Measurements from ENCODE around the gene CCDC137.

The CCDC137 gene

GRCh38 chr17:81683584-81684441 is 17.3 kb downstream of the CCDC137 start, which contains the start of the genes ARL16 and HGS:
Gene ARL16, minus strand, starts transcription at chr17:81683797. Its CDS starts 44 bp downstream, at chr17:81683753.
Gene HGS, plus strand, starts transcription at chr17:81684011. Its CDS starts 56 bp downstream, at chr17:81684067.
- peak; percentile 95 to 98 (median 96) for DNase-seq

GRCh38 chr17:81684442-81684911 is 17.9 kb downstream of the CCDC137 start:
- DNase-seq: no peak

GRCh38 chr17:81685108-81685507 is 18.6 kb downstream of the CCDC137 start:
- no peak for DNase-seq

- no peak for DNase-seq
Measured at GRCh38 chr17:81686614-81687013, 20.1 kb downstream of the CCDC137 start.

- DNase-seq: no peak
Measured at GRCh38 chr17:81687770-81688541, 21.4 kb downstream of the CCDC137 start.

GRCh38 chr17:81688616-81689015 is 22.1 kb downstream of the CCDC137 start:
- DNase-seq: no peak

- DNase-seq: no peak
Measured at GRCh38 chr17:81690066-81690465, 23.5 kb downstream of the CCDC137 start.

- no peak for DNase-seq
Measured at GRCh38 chr17:81690549-81690948, 24.0 kb downstream of the CCDC137 start.

- DNase-seq: no peak
Measured at GRCh38 chr17:81691196-81691595, 24.7 kb downstream of the CCDC137 start.

GRCh38 chr17:81691608-81692007 is 25.1 kb downstream of the CCDC137 start:
- no peak for DNase-seq

- DNase-seq: no peak
Measured at GRCh38 chr17:81693509-81694210, 27.1 kb downstream of the CCDC137 start.

- DNase-seq: no peak
Measured at GRCh38 chr17:81694810-81695209, 28.3 kb downstream of the CCDC137 start.

- DNase-seq: no peak
Measured at GRCh38 chr17:81695211-81695610, 28.7 kb downstream of the CCDC137 start.

- DNase-seq: no peak
Measured at GRCh38 chr17:81695801-81696200, 29.3 kb downstream of the CCDC137 start.

- DNase-seq: no peak
Measured at GRCh38 chr17:81696218-81696941, 29.8 kb downstream of the CCDC137 start.

GRCh38 chr17:81697261-81698044 is 30.9 kb downstream of the CCDC137 start:
- no peak for DNase-seq

- no peak for DNase-seq
Measured at GRCh38 chr17:81700353-81701287, 34.1 kb downstream of the CCDC137 start.

GRCh38 chr17:81701288-81702071 is 34.9 kb downstream of the CCDC137 start:
- no peak for DNase-seq
